ENCODE data around the gene ITGB7. TPM values are rescaled to one million over a fixed set of nuclear protein-coding genes. Genes with fewer than 3 reads are reported as not detected.

Gene ITGB7
- total RNA-seq, 1 donor from 2014 or later, result 0.37 TPM

DNA sequence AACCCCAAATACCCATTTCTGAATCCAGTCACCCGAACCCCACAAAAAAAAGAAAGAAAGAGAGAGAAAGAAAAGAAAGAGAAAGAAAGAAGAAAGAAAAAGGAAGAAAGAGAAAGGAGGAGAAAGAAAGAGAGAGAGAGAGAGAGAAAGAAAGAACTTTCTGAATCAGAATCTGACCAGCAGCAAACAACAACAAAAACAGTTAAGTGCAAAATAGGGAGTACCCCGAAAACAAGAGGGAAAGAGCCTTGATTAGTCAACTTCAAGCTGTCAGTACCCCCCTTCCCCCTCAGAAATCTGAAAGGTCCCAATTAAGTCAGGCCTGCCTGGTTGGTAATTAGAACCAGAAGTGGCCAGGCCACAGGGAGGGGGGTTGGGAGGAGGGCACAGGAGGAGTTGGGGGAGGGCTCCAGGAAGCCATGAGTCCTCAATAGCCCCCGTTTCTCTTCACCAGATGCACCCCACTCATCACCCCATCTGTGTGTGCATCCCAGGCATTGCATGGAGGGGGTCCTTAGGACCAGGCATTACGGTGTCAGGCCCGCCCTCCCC is 15.2 kb upstream of the ITGB7 start:
- peak overlapping the region; percentile 95 for H3K27ac Mint-ChIP-seq (ENCODE audit: unreplicated experiment)
- TF ChIP-seq, protein P1, sequence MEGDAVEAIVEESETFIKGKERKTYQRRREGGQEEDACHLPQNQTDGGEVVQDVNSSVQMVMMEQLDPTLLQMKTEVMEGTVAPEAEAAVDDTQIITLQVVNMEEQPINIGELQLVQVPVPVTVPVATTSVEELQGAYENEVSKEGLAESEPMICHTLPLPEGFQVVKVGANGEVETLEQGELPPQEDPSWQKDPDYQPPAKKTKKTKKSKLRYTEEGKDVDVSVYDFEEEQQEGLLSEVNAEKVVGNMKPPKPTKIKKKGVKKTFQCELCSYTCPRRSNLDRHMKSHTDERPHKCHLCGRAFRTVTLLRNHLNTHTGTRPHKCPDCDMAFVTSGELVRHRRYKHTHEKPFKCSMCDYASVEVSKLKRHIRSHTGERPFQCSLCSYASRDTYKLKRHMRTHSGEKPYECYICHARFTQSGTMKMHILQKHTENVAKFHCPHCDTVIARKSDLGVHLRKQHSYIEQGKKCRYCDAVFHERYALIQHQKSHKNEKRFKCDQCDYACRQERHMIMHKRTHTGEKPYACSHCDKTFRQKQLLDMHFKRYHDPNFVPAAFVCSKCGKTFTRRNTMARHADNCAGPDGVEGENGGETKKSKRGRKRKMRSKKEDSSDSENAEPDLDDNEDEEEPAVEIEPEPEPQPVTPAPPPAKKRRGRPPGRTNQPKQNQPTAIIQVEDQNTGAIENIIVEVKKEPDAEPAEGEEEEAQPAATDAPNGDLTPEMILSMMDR (IDR thresholded peaks at IDR 0.05), result no peak
- no peaks in the 10 kb centered on the region for H3K27me3 Mint-ChIP-seq (ENCODE audit: low read depth)
- H3K4me3 Mint-ChIP-seq (ENCODE audit: unreplicated experiment), result peak overlapping the region; percentile 69
- no peaks in the 10 kb centered on the region for H3K9me3 Mint-ChIP-seq (ENCODE audit: low read depth)
- peaks cover 67% of the 10 kb centered on the region for H3K4me1 Mint-ChIP-seq (ENCODE audit: low read depth)
- no peak for DNase-seq (ENCODE audit: low spot score)
- H3K36me3 Mint-ChIP-seq (ENCODE audit: low read depth), result peaks cover 2% of the 10 kb centered on the region

DNA sequence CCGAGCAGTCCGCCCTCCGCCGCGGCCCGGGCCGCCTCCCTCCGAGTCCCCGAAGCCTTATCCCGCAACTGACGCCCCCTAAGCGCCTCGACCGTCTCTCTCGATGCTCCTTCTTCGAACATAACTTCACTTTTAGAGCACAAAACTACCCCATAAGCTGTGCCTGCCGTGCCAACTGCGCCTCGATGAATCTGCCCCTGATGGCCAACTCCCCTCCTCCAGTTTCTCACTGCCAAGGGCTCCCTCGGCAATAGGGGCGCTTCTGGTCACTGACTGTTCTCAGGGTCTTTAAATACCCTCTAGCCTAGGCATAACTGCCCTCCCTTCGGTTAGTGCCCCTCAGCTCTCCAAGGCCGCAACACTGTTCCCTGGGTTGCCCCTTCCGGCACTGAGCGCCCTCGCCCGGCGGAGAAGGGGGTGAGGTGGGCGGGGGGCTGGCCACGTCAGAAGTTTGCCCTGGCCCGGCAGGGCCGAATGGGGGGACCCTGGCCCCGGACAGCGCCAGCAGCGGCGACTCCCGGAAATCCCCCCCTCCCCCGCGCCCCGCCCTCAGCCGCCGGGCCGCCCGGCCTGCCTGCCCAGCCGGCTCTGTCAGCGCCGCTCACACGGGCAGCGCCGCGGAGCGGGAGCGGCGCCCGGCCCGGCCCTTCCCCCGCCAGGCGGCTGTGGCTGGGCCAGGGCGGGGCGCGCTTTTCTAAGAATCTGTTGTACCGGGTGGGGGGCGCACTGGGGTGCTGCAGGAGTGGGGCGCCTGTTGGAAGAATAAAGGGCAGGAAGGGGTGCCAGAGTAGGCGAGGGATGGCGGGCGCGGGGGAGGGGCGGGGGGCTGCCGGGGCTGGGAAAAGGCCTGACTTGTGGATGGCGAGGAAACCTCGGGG is 14.4 kb upstream of the ITGB7 start:
- DNase-seq (ENCODE audit: low spot score), result no peak
- H3K27me3 Mint-ChIP-seq (ENCODE audit: low read depth), result no peaks in the 10 kb centered on the region
- peak overlapping the region; percentile 86 for H3K4me3 Mint-ChIP-seq (ENCODE audit: unreplicated experiment)
- H3K4me1 Mint-ChIP-seq (ENCODE audit: low read depth), result peaks cover 67% of the 10 kb centered on the region
- no peaks in the 10 kb centered on the region for H3K9me3 Mint-ChIP-seq (ENCODE audit: low read depth)
- TF ChIP-seq, protein P1 (IDR thresholded peaks at IDR 0.05), result peak; percentile 70
- no peaks in the 10 kb centered on the region for H3K36me3 Mint-ChIP-seq (ENCODE audit: low read depth)
- H3K27ac Mint-ChIP-seq (ENCODE audit: unreplicated experiment), result peak overlapping the region; percentile 96

DNA sequence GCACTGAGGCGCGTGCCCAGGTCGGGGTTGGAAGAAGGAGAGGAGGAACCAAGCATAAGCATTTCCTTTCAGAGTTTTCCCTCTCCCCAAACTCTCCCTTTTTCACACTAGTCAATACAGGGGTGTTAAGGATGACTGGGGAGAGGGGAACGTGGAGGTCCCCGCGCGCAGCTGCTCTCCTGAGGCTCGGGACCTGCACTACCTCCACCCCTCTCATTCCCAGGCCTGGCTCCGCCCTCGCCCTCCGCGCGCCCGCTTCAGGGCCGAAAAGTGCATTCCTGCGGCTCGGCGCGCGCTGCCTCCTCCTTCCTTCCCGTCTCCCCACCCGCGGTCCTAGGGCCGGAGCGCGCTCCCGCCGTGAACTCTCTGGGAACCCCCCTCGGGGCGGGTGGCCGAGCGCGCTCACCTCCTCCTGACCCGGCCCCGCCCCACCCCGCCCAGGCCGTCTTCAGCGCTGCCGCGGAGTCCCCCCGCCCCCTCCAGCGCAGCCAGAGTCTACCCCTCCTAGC is 13.7 kb upstream of the ITGB7 start:
- TF ChIP-seq, protein P1 (IDR thresholded peaks at IDR 0.05), result no peak
- no peak for DNase-seq (ENCODE audit: low spot score)
- H3K4me1 Mint-ChIP-seq (ENCODE audit: low read depth), result peaks cover 65% of the 10 kb centered on the region
- H3K36me3 Mint-ChIP-seq (ENCODE audit: low read depth), result no peaks in the 10 kb centered on the region
- H3K4me3 Mint-ChIP-seq (ENCODE audit: unreplicated experiment), result peak overlapping the region; percentile 86
- no peaks in the 10 kb centered on the region for H3K27me3 Mint-ChIP-seq (ENCODE audit: low read depth)
- H3K9me3 Mint-ChIP-seq (ENCODE audit: low read depth), result no peaks in the 10 kb centered on the region
- peak overlapping the region; percentile 96 for H3K27ac Mint-ChIP-seq (ENCODE audit: unreplicated experiment)

DNA sequence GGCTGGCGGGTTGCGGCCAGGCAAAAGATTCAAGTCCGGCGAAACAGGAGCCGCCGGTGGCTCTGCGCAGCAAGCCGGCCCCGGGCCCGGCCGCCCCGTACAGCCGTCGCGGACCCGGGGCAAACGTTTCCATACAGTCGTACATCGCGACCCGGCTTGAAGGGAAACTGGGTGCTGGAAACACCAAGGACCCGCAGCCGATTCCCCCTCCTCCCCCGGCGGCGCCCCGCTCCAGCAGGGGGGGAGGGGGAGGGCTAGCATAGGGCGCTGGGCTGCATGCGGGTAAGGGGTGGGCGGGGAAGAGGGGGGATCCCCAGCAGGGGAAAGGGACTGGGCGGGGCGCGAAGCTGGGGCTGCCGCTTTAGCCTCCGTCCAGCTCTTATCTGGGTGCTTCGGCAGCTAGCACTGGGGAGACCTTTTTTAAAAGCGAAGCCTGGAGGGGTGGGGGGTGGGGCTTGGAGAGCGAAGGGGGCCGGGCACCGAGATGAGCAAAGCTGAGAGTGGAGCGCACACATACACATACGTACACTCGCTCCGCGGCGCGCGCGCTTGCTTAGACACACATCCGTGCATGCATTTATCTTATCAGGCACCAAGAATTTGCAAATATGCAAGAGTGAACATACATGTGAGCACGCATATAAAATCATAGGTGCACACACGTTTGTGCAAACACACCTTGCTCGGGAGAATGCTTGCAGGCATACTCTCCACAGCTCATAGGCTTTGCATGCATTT is 13.1 kb upstream of the ITGB7 start:
- Mint-ChIP-seq H3K4me3 (ENCODE audit: unreplicated experiment) (peak overlapping the region; percentile 86), H3K36me3 (ENCODE audit: low read depth) (no peaks in the 10 kb centered on the region), H3K27ac (ENCODE audit: unreplicated experiment) (peak overlapping the region; percentile 96), H3K9me3 (ENCODE audit: low read depth) (no peaks in the 10 kb centered on the region), H3K27me3 (ENCODE audit: low read depth) (no peaks in the 10 kb centered on the region), H3K4me1 (ENCODE audit: low read depth) (peaks cover 58% of the 10 kb centered on the region)
- DNase-seq (ENCODE audit: low spot score), result no peak
- TF ChIP-seq, protein P1 (IDR thresholded peaks at IDR 0.05), result no peak

Data from chondrocyte (in vitro differentiated cells).